GM12801 (cell line): ENCODE measurements around the gene TCL1A.

ENCODE experiments used
- CTCF ChIP-seq: IDR thresholded peaks from one replicate; pipeline ENCODE4 v1.5.1; 2011; ENCODE audit warnings: control low read depth; ENCODE audit not compliant: insufficient read length; ENCODE audit errors: extremely low read depth

Gene TCL1A

DNA sequence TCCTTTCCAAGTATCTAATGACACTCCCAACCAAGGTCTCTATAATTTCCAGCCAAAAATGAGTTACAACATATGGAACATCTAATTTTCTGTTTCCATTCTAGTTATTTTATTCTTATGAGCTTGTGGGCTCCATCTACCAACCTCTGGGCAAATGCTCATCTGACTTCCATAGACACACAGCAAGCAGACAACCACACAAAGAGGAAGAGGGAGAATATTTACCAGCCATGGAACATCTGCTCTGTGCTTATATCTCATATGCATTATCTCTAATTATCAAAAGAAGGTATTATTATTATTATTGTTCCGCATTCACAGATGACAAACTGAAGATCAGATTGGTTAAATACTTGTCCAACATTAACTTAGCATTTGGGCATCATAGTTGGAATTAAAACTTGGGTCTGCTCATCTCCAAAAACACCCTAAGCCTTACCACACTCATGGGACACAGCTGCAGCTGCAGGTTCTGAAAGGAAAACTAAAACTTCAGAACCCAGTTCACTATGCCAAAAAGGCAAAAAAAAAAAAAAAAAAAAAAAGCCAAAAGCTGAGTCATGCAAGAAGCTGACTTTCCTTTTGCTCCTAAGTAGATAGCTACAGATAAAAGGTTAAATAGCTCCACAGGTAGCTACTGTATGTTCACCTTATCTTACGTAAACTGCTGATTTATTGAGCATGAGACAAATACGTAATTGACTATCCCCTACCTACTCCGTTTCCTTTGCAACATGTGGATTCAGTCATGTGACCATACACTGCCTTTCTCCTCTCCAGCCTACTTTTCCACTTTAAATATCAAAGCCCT, 51.3 kb downstream of the TCL1A start:
- TF ChIP-seq CTCF = no peak

DNA sequence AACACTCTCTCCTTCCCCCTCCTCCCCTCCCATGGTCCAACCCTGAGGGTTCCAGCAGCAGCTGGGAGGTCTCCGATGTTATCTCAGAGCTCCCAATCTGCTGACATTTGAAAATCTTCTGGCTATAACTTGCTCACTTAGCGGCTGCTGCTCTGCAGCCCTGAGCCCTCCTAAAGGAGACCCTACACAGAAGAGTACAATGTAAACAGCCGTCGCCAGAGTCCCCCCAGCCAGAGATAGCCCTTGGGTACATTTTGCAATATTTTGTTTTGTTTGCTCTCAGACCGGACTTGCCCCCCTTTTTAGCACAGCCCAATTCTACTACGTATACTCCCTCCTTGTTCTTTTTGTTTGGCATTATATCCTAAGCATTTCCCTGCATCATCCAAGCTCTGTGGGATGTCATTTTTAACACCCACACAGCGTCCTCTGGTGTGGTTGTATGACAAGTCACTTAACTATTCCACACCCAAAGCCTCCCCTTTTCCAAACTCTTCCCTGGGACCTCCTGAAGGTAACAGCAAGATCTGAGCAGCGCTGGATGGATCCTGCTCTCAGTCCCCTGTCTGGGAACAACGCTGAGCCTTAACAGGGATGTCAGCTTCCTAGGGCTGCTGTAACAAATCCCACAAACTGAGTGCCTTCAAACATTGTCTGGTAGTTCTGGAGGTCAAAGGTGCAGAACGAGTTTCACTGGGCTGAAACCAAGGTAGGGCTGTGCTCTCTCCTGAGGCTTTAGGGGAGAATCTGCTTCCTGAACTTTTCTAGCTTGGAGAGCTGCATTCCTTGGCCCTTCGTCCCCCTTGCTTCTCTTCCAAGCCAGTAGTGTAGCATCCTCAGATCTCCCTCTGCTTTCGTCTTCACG, 53.0 kb downstream of the TCL1A start:
- no peak for TF ChIP-seq CTCF

- TF ChIP-seq CTCF = no peak
Observed at GRCh38 chr14:95659990-95660385, 53.9 kb downstream of the TCL1A start.
